Inflammatory macrophage (primary cell): ENCODE results near the gene ATP1A3.
"Not testable (repeated sequence)": the region's sequence is repeated elsewhere in the genome, so short reads cannot be mapped to it uniquely, and the experiment has no call there.

Source experiments
- DNase-seq, 2 donors: peaks; one replicate each; pipeline ENCODE4 v3.0.0-alpha.2; 2020 to 2022

The ATP1A3 gene

GRCh38 chr19:41944336-41944735 lies 49.7 kb downstream of the ATP1A3 start:
- no peak for DNase-seq

DNA sequence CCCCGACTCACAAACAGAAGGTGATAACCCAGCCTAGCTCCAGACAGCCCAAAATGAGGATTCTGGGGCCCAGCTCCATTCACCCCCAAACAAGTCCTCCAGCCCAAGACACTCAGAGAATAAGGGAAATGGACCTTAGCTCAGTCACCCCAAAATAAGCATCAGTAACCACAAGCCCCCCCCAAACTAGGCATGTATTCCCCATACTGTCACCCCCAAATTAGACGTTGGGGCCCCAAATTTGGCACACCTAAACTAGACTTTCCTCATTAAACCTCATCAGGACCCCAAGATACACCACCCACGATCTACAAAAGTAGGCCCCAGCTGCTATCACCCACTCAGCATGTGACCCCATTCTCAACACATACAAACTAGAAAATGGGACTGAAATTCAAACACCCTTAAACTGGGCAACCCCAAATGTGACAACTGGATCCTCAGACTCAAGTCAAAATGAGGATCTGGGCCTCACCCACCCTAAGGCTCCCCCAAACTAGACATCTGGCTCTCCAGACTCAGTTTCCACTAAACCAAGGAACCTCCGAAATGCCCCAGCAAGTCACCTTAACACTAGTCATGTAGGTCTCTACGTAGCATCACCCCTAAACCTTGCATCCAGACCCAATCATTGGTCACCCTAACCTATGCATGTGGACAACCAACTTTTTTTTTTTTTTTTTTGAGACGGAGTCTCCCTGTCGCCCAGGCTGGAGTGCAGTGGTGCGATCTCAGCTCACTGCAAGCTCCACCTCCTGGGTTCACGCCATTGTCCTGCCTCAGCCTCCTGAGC lies 52.4 kb downstream of the ATP1A3 start:
- DNase-seq = no peak

GRCh38 chr19:41940731-41941409 lies 53.2 kb downstream of the ATP1A3 start:
- DNase-seq = no peak

DNA sequence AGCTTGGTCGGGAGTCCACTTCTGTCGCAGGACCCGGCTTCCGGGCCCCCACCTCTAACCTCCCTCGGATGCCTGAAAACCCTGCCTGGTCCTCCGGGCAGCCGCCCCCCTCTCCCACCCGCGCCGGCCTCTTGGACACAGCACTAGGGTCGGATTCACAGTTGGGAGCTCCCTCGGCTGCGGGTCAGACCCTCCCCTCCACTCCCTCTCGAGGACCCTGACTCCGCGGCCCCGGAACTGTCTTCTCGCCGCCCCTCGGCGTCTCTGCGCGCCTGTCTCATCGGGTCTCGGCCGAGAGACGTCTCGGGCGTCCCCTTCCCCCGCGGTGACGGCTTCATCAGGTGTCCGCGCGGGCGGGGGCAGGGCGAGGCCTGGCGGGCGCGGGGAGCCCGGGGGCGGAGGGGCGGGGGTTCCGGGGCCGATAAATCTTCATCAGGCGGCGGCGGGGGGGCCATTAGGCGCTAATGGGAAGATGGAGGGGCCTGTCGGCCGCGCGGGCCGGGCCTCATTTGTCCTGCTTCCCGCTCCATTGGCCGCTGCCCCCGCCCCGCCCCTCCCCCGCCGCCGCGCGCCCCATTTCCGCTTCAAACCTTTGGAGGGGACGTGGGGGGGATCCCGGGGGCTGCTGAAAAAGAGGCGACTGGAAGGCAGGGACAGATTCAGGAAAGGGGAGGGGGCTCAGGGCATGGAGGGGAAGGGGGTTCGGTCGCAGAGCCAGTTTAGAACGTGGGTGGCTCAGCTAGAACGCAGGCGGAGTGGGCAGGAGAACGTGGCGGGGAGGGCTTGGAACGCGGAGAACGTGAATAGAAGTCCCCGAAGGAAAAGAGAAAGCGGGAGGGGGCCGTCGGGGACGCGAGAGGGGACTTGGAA lies 53.9 kb downstream of the ATP1A3 start:
- peak in 1 of 2 donors; percentile 31 for DNase-seq

DNA sequence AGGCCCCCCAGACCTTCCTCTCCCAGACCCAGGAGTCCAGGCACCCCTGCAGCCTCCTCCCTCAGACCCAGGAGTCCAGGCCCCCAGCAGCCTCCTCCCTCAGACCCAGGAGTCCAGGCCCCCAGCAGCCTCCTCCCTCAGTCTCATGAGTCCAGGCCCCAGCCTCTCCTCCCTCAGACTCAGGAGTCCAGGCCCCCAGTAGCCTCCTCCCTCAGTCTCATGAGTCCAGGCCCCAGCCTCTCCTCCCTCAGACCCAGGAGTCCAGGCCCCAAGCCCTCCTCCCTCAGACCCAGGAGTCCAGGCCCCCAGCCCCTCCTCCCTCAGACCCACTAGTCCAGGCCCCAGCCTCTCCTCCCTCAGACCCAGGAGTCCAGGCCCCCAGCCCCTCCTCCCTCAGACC lies 54.8 kb downstream of the ATP1A3 start:
- not testable (repeated sequence) for DNase-seq

DNA sequence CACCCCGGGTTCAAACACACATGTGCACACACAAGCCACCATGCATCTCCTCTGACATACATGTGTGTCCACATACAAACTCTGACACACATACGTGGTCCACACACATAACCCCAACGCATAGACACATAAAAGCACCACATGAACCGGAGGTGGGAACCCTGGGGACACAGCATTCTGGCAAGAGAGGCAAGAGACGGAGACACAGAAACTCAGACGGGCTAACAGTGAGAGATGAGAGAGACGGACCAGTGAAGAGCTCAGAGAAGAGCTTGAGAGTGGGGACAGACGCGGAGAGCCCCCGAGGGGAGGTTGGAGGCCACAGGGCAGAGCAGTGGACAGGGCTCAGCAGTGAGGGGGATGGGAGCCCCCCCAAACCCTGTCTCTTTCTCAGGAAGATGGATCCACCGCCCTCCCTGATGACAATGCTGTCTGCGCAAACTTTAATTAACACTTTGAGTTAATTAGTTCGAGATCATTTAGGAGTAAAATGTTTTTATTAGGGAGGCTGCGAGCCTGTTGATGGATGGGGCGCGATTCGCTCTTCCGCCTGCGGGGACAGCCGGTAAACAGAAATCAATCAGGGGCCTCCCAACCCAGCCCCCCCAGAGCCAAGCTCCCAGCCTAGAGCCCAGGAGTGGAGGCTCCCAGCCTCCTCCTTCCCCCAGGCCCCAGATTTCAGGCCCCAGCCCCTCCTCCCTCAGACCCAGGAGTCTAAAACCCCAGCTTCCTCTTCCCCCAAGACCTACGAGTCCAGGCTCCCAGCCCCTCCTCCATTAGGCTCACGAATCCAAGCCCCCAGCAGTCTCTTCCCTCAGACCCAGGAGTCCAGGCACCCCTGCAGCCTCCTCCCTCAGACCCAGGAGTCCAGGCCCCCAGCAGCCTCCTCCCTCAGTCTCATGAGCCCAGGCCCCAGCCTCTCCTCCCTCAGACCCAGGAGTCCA lies 56.2 kb downstream of the ATP1A3 start:
- DNase-seq = no peak

DNA sequence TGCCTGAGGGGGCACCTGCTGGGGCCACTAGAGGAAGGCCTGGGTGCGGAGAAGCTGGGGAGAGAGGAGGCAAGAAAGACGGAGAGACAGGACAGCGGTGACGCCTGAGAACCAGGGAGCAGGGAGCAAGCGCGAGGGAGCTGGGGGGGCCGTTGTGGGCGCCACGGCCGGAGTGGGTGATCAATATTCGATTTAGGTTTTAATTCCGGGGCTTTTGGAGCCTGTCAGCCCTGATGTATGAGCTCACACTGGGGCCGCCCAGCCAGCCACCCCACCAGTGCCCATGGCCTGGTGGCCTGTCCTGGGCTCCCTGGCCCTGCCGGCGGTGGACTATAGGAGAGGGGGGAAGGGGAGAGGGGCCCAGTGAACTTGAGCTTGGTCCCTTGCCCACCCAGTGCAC lies 57.1 kb downstream of the ATP1A3 start:
- DNase-seq = no peak

DNA sequence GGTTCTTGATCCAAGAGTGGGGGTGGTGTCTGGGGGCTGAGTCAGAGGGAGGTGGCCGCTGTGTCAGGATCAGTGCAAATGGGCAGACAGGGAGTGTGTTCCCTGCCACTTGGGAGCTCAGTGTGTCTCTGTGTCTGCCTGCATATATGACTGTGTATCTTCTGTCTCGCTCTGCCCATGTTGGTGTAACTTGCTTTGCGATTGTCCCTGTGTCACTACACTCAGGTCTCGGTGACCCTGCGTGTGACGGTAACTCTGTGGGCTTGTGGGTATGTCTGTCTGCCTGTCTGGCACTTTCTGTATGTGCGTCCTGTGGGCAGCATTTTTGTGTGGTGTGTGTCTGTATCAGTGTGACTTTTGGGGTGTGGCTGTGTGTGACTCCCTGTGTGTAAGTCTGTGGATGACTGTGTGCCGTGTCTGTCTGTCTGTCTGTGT lies 57.6 kb downstream of the ATP1A3 start:
- no peak for DNase-seq

DNA sequence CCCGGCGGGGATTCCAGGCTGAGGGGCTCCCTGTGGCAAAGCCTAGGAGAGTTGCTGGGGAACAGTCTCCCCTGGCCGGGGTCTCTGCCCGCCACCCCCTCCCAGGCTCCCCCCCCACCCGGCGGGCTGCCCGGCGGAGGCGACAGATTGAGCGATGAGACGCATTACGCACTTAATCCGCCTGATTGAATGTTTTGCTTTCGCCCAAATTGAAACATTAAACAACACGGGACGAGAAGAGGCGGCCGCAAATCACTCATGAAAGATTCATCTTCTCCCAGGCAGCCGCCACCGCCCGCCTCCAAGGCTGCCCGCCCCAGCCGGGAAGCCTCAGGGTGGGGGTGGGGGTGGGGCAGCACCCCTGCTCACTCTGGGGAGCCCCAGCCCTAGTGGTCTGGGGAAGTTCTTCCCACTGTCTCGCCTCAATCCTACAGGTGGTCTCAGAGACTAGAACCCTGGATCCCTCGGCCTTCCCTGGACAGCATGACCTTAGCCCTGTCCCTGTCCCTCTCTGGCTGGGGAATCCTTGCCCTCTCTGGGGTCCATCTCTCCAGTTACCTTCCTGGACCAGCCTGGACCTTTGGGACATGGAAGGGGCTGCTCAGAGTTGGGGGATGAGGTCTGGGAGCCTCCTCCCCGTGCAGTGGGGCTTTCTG lies 58.1 kb downstream of the ATP1A3 start:
- DNase-seq = no peak

GRCh38 chr19:41934849-41935374 lies 59.1 kb downstream of the ATP1A3 start:
- peak; percentile 63 to 64 for DNase-seq

GRCh38 chr19:41933693-41934426 lies 60.2 kb downstream of the ATP1A3 start:
- DNase-seq = no peak

GRCh38 chr19:41932720-41933332 lies 61.2 kb downstream of the ATP1A3 start:
- no peak for DNase-seq

GRCh38 chr19:41932259-41932719 lies 61.7 kb downstream of the ATP1A3 start:
- no peak for DNase-seq

DNA sequence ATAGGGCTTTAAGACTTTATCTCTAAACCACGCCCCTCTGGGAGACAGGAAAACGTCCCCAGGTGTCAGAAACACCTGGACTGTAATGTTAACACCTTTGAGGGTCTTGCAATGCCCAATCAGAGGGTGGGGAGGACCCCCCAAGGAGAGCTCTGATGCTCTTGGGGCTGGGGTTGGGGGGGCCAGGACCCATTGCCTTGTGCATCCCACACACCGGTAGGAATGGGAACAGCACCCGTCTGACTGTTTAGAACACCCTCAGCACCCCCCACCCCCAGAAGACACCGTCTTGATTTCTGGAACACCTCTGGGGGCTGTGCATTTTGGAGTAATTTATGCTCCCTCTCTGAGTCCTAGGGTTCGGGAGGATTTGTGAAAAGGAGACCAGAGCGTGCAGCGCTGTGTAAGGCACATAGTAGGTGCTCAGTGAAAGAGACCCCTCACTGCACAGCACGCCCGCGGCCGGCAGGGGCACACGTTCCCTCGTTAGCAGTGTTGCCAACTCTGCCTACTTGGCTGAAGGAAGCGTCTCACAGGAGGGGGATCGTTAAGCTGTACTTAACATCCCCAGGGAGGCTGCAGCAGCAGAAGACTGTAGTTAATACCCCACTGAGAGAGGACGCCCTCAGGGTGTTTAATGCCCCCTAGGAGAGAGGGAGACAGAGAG lies 63.0 kb downstream of the ATP1A3 start:
- no peak for DNase-seq

GRCh38 chr19:41930322-41930722 lies 63.7 kb downstream of the ATP1A3 start:
- no peak for DNase-seq

- DNase-seq = no peak
Observed at GRCh38 chr19:41929536-41930071, 64.4 kb downstream of the ATP1A3 start.

DNA sequence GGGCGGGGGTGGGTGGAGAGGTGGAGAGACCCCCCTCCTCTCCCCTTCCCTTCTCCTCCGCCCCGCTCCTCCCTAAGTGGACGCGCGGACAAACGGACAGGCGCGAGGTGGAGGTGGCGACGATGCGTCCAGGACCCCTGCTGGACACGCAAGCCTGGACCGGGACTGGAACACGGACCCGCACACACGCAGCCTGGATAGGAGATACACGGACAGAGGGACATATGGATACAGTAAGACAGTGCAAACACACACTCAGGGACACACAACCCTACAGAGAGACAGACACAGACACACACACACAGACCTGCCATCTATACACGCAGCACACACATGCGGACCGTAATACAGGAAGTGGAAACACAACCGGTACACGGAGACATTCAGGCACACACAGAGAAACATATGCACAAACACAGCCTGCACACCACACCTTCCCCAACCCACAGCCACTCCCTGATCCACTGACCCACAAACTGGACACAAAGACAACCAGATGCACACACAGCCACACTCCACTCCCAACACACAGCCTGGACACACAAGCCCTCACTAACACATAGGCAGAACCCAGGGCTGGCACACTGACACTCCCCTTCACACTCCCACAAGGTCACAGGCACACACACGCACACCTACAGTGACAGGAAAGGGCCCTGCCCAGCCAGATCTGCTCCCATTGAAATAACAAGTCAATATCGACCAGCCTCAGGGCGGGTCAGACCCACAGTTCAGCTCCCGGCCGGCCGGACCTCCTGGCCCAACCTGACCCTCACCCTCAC lies 65.1 kb downstream of the ATP1A3 start:
- DNase-seq = no peak

- no peak for DNase-seq
Observed at GRCh38 chr19:41928221-41928683, 65.8 kb downstream of the ATP1A3 start, which contains the start of gene ERFL. Gene ERFL (minus strand): TSS chr19:41928449. CDS start chr19:41912919, 15,530 bp downstream.
